OCI-LY1 (cell line): ENCODE measurements around the gene FAM229B.
A peak's percentile ranks its signal among the peaks of the same experiment; 100 is the strongest.

Experiments
- H2AFZ ChIP-seq: fragments of 200-600 bp; sonication (generic), shearing (Covaris generic); 2 replicates; pipeline ENCODE4 v1.6.0; 2014; ENCODE audit warnings: antibody characterized with exemption, mild to moderate bottlenecking, low read length
- H3F3A ChIP-seq: fragments of 200-600 bp; sonication (generic), shearing (Covaris generic); 2 replicates; pipeline ENCODE4 v1.6.0; 2014; ENCODE audit warnings: mild to moderate bottlenecking, antibody characterized with exemption, low read length, moderate library complexity; ENCODE audit not compliant: insufficient read depth
- H3K27ac ChIP-seq: fragments of 200-600 bp; sonication (generic); 2 replicates; pipeline ENCODE4 v1.5.1; 2014; ENCODE audit warnings: low read length, mixed run types, mild to moderate bottlenecking, low read depth; ENCODE audit not compliant: poor library complexity, severe bottlenecking
- H3K27me3 ChIP-seq: fragments of 200-600 bp; sonication (generic); 2 replicates; pipeline ENCODE4 v1.6.0; 2014; ENCODE audit warnings: antibody characterized with exemption, mild to moderate bottlenecking, low read length, moderate library complexity; ENCODE audit not compliant: insufficient read depth
- H3K36me3 ChIP-seq: fragments of 200-600 bp; sonication (generic); 2 replicates; pipeline ENCODE4 v1.6.1; 2014; ENCODE audit warnings: mild to moderate bottlenecking, antibody characterized with exemption, low read length, moderate library complexity, mixed read lengths; ENCODE audit not compliant: insufficient read depth
- H3K4me1 ChIP-seq: fragments of 200-600 bp; sonication (generic); 2 replicates; pipeline ENCODE4 v1.5.1; 2014; ENCODE audit warnings: mild to moderate bottlenecking, low read length, moderate library complexity; ENCODE audit not compliant: insufficient read depth, severe bottlenecking
- H3K4me2 ChIP-seq: fragments of 200-600 bp; sonication (generic), shearing (Covaris generic); 2 replicates; pipeline ENCODE4 v1.6.1; 2014; ENCODE audit warnings: low read length
- H3K4me3 ChIP-seq: fragments of 200-600 bp; sonication (generic); 2 replicates; pipeline ENCODE4 v1.5.1; 2014; ENCODE audit warnings: low read length, low read depth, mild to moderate bottlenecking, mixed read lengths; ENCODE audit not compliant: poor library complexity, severe bottlenecking
- H3K79me2 ChIP-seq: fragments of 200-600 bp; shearing (Covaris generic); 2 replicates; pipeline ENCODE4 v1.6.1; 2016; ENCODE audit warnings: mixed run types, low read length, mixed read lengths; ENCODE audit not compliant: insufficient read depth
- H3K9ac ChIP-seq: fragments of 200-600 bp; sonication (generic), shearing (Covaris generic); 2 replicates; pipeline ENCODE4 v1.6.1; 2014; ENCODE audit warnings: mild to moderate bottlenecking, low read length, mixed read lengths
- H3K9me2 ChIP-seq: fragments of 200-600 bp; sonication (generic), shearing (Covaris generic); 2 replicates; pipeline ENCODE4 v1.6.1; 2014; ENCODE audit warnings: low read depth, mild to moderate bottlenecking, low read length, mixed read lengths
- H3K9me3 ChIP-seq: fragments of 200-600 bp; shearing (Covaris generic); 2 replicates; pipeline ENCODE4 v1.6.1; 2014; ENCODE audit warnings: low read length, mixed read lengths
- H4K20me1 ChIP-seq: fragments of 200-600 bp; sonication (generic), shearing (Covaris generic); 2 replicates; pipeline ENCODE4 v1.6.0; 2016; ENCODE audit warnings: mild to moderate bottlenecking, low read length; ENCODE audit not compliant: insufficient read depth
- CTCF ChIP-seq: fragments of 200-600 bp; sonication (generic), shearing (Covaris generic); IDR thresholded peaks from 2 replicates; pipeline ENCODE4 v1.5.1; 2017; ENCODE audit warnings: mild to moderate bottlenecking, antibody characterized with exemption, low read length, moderate library complexity, mixed read lengths
- EZH2 ChIP-seq: fragments of 200-600 bp; sonication (generic), shearing (Covaris generic); IDR thresholded peaks from 2 replicates; pipeline ENCODE4 v1.8.0; 2017; ENCODE audit warnings: borderline replicate concordance, mixed run types, mild to moderate bottlenecking, antibody characterized with exemption, low read length, moderate library complexity, mixed read lengths

The FAM229B gene

GRCh38 chr6:112087136-112087911, at the start of gene FAM229B, which contains the start of gene TUBE1:
TSS of gene FAM229B (plus strand) at chr6:112087591. CDS start at chr6:112099284, 11,693 bp downstream.
TSS of gene TUBE1 (minus strand) at chr6:112087482. CDS start at chr6:112087434, 48 bp downstream.
- no peaks in the 10 kb centered on the region for H4K20me1 ChIP-seq
- H2AFZ ChIP-seq = peak within 1 kb of the TSS; percentile 98
- no peaks in the 10 kb centered on the region for H3F3A ChIP-seq
- no peak within 1 kb of the TSS for H3K27ac ChIP-seq
- peaks cover 16% of the 10 kb centered on the region for H3K4me1 ChIP-seq
- peak within 1 kb of the TSS; percentile 88 for H3K4me2 ChIP-seq
- TF ChIP-seq EZH2 (no peak), CTCF (no peak)
- H3K79me2 ChIP-seq = no peaks in the 10 kb centered on the region
- H3K4me3 ChIP-seq = peak within 1 kb of the TSS; percentile 80
- peak within 1 kb of the TSS; percentile 71 for H3K9ac ChIP-seq
- H3K9me2 ChIP-seq = no peaks in the 10 kb centered on the region
- H3K9me3 ChIP-seq = no peaks in the 10 kb centered on the region
- no peaks in the 10 kb centered on the region for H3K27me3 ChIP-seq
- H3K36me3 ChIP-seq = no peaks in the 10 kb centered on the region

- H4K20me1 ChIP-seq = no peaks in the 10 kb centered on the region
- no peaks in the 10 kb centered on the region for H3K79me2 ChIP-seq
- H3K4me2 ChIP-seq = no peak overlapping the region
- TF ChIP-seq CTCF = no peak
- no peak for TF ChIP-seq EZH2
- no peak overlapping the region for H3K27ac ChIP-seq
- no peak overlapping the region for H3K9ac ChIP-seq
- H2AFZ ChIP-seq = no peak overlapping the region
- no peaks in the 10 kb centered on the region for H3K27me3 ChIP-seq
- H3K36me3 ChIP-seq = no peaks in the 10 kb centered on the region
- H3K9me2 ChIP-seq = no peaks in the 10 kb centered on the region
- no peaks in the 10 kb centered on the region for H3K9me3 ChIP-seq
- no peak overlapping the region for H3K4me3 ChIP-seq
- no peaks in the 10 kb centered on the region for H3F3A ChIP-seq
- no peaks in the 10 kb centered on the region for H3K4me1 ChIP-seq
Observed at GRCh38 chr6:112037783-112038216, 49.6 kb upstream of the FAM229B start.

GRCh38 chr6:112038268-112038667, 49.1 kb upstream of the FAM229B start:
- Histone ChIP-seq H3K9me3 (no peaks in the 10 kb centered on the region), H3K79me2 (no peaks in the 10 kb centered on the region), H3K4me1 (no peaks in the 10 kb centered on the region), H2AFZ (no peak overlapping the region), H3K9ac (no peak overlapping the region), H3F3A (no peaks in the 10 kb centered on the region), H3K4me2 (no peak overlapping the region), H3K27me3 (no peaks in the 10 kb centered on the region), H4K20me1 (no peaks in the 10 kb centered on the region), H3K27ac (no peak overlapping the region), H3K4me3 (no peak overlapping the region), H3K36me3 (no peaks in the 10 kb centered on the region), H3K9me2 (no peaks in the 10 kb centered on the region)
- TF ChIP-seq EZH2 = no peak
